ENCODE measurements around the gene AGAP1. TPM values are rescaled to one million over a fixed set of nuclear protein-coding genes. Genes with fewer than 3 reads are reported as not detected.

AGAP1 gene
- total RNA-seq, 6 experiments from 2014 or later: 8.1 to 11.2 (median 9.8) TPM

GRCh38 chr2:235968616-235969324 is 474.9 kb downstream of the AGAP1 start:
- no peak for ATAC-seq
- 89% methylated on average over 7 of the region's 18 CpGs for WGBS (ENCODE audit: insufficient coverage, low coverage, low lambda C conversion rate, missing lambda C conversion rate)
- no peaks in the 10 kb centered on the region for H3K27me3 ChIP-seq
- intact Hi-C loops (cut with DNase I): no loop called here
- H3K27ac ChIP-seq: no peak overlapping the region
- no peak for DNase-seq
- H3K36me3 ChIP-seq: no peaks in the 10 kb centered on the region
- TF ChIP-seq CTCF (IDR thresholded peaks at IDR 0.05) (no peak), POLR2A (IDR thresholded peaks at IDR 0.05) (no peak)
- H3K9me3 ChIP-seq: no peaks in the 10 kb centered on the region
- H3K4me3 ChIP-seq: no peak overlapping the region
- no peaks in the 10 kb centered on the region for H3K4me1 ChIP-seq

- 90% methylated on average over 15 of the region's 23 CpGs for WGBS (ENCODE audit: insufficient coverage, low coverage, low lambda C conversion rate, missing lambda C conversion rate)
- TF ChIP-seq CTCF (IDR thresholded peaks at IDR 0.05) (no peak), POLR2A (IDR thresholded peaks at IDR 0.05) (no peak)
- no peak for ATAC-seq
These were observed 476.6 kb downstream of the AGAP1 start for GRCh38 chr2:235970204-235971040.

GRCh38 chr2:235976516-235976915 is 482.7 kb downstream of the AGAP1 start:
- intact Hi-C loops (cut with DNase I): no loop called here
- Histone ChIP-seq H3K27me3 (no peaks in the 10 kb centered on the region), H3K4me1 (no peaks in the 10 kb centered on the region), H3K36me3 (no peaks in the 10 kb centered on the region), H3K4me3 (no peak overlapping the region), H3K9me3 (no peaks in the 10 kb centered on the region), H3K27ac (no peak overlapping the region)
- no peak for ATAC-seq
- DNase-seq: no peak
- WGBS (ENCODE audit: insufficient coverage, low coverage, low lambda C conversion rate, missing lambda C conversion rate): 85% methylated on average over 6 of the region's 6 CpGs
- no peak for TF ChIP-seq CTCF (IDR thresholded peaks at IDR 0.05)
- no peak for TF ChIP-seq POLR2A (IDR thresholded peaks at IDR 0.05)

More at GRCh38 chr2:235970204-235971040, 476.6 kb downstream of the AGAP1 start:
- Histone ChIP-seq H3K4me1 (no peaks in the 10 kb centered on the region), H3K36me3 (no peaks in the 10 kb centered on the region), H3K9me3 (no peaks in the 10 kb centered on the region), H3K27me3 (no peaks in the 10 kb centered on the region), H3K27ac (no peak overlapping the region), H3K4me3 (no peak overlapping the region)
- intact Hi-C loops (cut with DNase I): no loop called here
- DNase-seq: no peak

GRCh38 chr2:235976956-235977355 is 483.1 kb downstream of the AGAP1 start:
- H3K36me3 ChIP-seq: no peaks in the 10 kb centered on the region
- TF ChIP-seq POLR2A (IDR thresholded peaks at IDR 0.05) (no peak), CTCF (IDR thresholded peaks at IDR 0.05) (no peak)

More at GRCh38 chr2:235976956-235977355, 483.1 kb downstream of the AGAP1 start:
- WGBS (ENCODE audit: insufficient coverage, low coverage, low lambda C conversion rate, missing lambda C conversion rate): 93% methylated on average over 5 of the region's 11 CpGs
- ATAC-seq (no peak), DNase-seq (no peak)
- intact Hi-C loops (cut with DNase I): no loop called here
- Histone ChIP-seq H3K4me1 (no peaks in the 10 kb centered on the region), H3K4me3 (no peak overlapping the region), H3K27me3 (no peaks in the 10 kb centered on the region), H3K9me3 (no peaks in the 10 kb centered on the region), H3K27ac (no peak overlapping the region)

All from right lobe of liver (tissue), 6 donors.